IMR-90 (cell line): ENCODE results near the gene BARX1. TPM values are rescaled to one million over a fixed set of nuclear protein-coding genes. Genes with fewer than 3 reads are reported as not detected.

Experiments
- ATAC-seq: fragments of 200-7000 bp; cut with Tn5 transposase; 2 replicates; pipeline ENCODE4 v1.9.1; 2020; ENCODE audit warnings: low read depth, mild to moderate bottlenecking, moderate library complexity
- BruUV-seq: library from RNA; stranded (reverse); fragments of 400-500 nt; replicated peaks from 2 replicates; lab custom pipeline; 2021; lab: Mats Ljungman, UMichigan
- CTCF ChIA-PET: fragments of 300-600 bp; formaldehyde crosslinking; extraction: SDS; loops from one replicate; lab custom pipeline; 2021; ENCODE audit warnings: antibody characterized with exemption; lab: Yijun Ruan, JAX
- POLR2A ChIA-PET: fragments of 300-600 bp; sonication (Branson Sonifier 250); formaldehyde crosslinking; loops from one replicate; lab custom pipeline; 2022; ENCODE audit warnings: antibody characterized with exemption; ENCODE audit not compliant: unreplicated experiment; lab: Charles Lee
- DNase-seq: peaks from one replicate; pipeline ENCODE4 v3.0.0; 2013
- H2AFZ ChIP-seq: replicated peaks from 2 replicates; pipeline ENCODE3; 2013; ENCODE audit warnings: low read length, mild to moderate bottlenecking; ENCODE audit not compliant: poor library complexity
- H2AK5ac ChIP-seq: 2 replicates; pipeline ENCODE4 v1.6.1; 2013; ENCODE audit warnings: low read depth, low read length, inconsistent platforms
- H2AK9ac ChIP-seq: replicated peaks from 2 replicates; pipeline ENCODE3; 2013; ENCODE audit warnings: mild to moderate bottlenecking, low read depth, low read length, moderate library complexity; ENCODE audit not compliant: poor library complexity
- H2BK120ac ChIP-seq: 2 replicates; pipeline ENCODE4 v1.6.1; 2013; ENCODE audit warnings: low read depth, low read length, inconsistent platforms
- H2BK15ac ChIP-seq: 3 replicates; pipeline ENCODE4 v1.6.1; 2013; ENCODE audit warnings: low read depth, low read length, inconsistent platforms
- H2BK20ac ChIP-seq: 2 replicates; pipeline ENCODE4 v1.6.1; 2013; ENCODE audit warnings: low read depth, mild to moderate bottlenecking, inconsistent platforms, low read length, moderate library complexity
- H2BK5ac ChIP-seq: 2 replicates; pipeline ENCODE4 v1.6.1; 2013; ENCODE audit warnings: mild to moderate bottlenecking, low read depth, low read length, inconsistent platforms; ENCODE audit not compliant: poor library complexity, severe bottlenecking
- H3K14ac ChIP-seq: replicated peaks from 2 replicates; pipeline ENCODE4 v1.6.1; 2013; ENCODE audit warnings: low read depth, low read length, inconsistent platforms
- H3K18ac ChIP-seq: 2 replicates; pipeline ENCODE4 v1.6.1; 2013; ENCODE audit warnings: low read depth, low read length, control low read depth
- H3K23ac ChIP-seq: 2 replicates; pipeline ENCODE4 v1.6.1; 2013; ENCODE audit warnings: low read depth, low read length, inconsistent platforms
- H3K27ac ChIP-seq: 2 replicates; pipeline ENCODE4 v1.5.1; 2013; ENCODE audit warnings: mild to moderate bottlenecking, control low read depth, low read length; ENCODE audit not compliant: insufficient read depth
- H3K27me3 ChIP-seq: 2 replicates; pipeline ENCODE4 v1.6.1; 2013; ENCODE audit warnings: low read length; ENCODE audit not compliant: control insufficient read depth, insufficient read depth
- H3K36me3 ChIP-seq: 2 replicates; pipeline ENCODE4 v1.6.1; 2013; ENCODE audit warnings: low read length, mixed read lengths; ENCODE audit not compliant: control insufficient read depth, insufficient read depth
- H3K4ac ChIP-seq: 2 replicates; pipeline ENCODE4 v1.6.1; 2013; ENCODE audit warnings: low read depth, low read length, inconsistent platforms
- H3K4me1 ChIP-seq: 2 replicates; pipeline ENCODE4 v1.6.1; 2013; ENCODE audit warnings: low read length, mixed read lengths; ENCODE audit not compliant: control insufficient read depth, insufficient read depth
- H3K4me2 ChIP-seq: 2 replicates; pipeline ENCODE4 v1.6.1; 2013; ENCODE audit warnings: low read depth, mild to moderate bottlenecking, control low read depth, low read length, moderate library complexity
- H3K4me3 ChIP-seq: 2 replicates; pipeline ENCODE4 v1.5.1; 2013; ENCODE audit warnings: low read depth, mild to moderate bottlenecking, control low read depth, low read length, moderate library complexity; ENCODE audit not compliant: insufficient read depth
- H3K56ac ChIP-seq: 2 replicates; pipeline ENCODE4 v1.6.1; 2013; ENCODE audit warnings: low read length, inconsistent platforms; ENCODE audit not compliant: insufficient read depth; ENCODE audit errors: extremely low read depth
- H3K79me1 ChIP-seq, 2 experiments: 2 replicates each; pipeline ENCODE4 v1.6.1; 2013; ENCODE audit warnings: low read length in 2 of 2, inconsistent platforms in 1 of 2, low read depth in 1 of 2
- H3K9ac ChIP-seq: 2 replicates; pipeline ENCODE4 v1.6.1; 2013; ENCODE audit warnings: low read depth, low read length, control low read depth
- H3K9me1 ChIP-seq: 2 replicates; pipeline ENCODE4 v1.6.1; 2013; ENCODE audit warnings: low read length, inconsistent platforms; ENCODE audit not compliant: insufficient read depth
- H3K9me3 ChIP-seq: 2 replicates; pipeline ENCODE4 v1.6.1; 2013; ENCODE audit warnings: low read length; ENCODE audit not compliant: control insufficient read depth, insufficient read depth
- H4K20me1 ChIP-seq: 2 replicates; pipeline ENCODE4 v1.6.1; 2013; ENCODE audit warnings: low read length, inconsistent platforms; ENCODE audit not compliant: insufficient read depth
- H4K5ac ChIP-seq: 2 replicates; pipeline ENCODE4 v1.6.1; 2013; ENCODE audit warnings: mild to moderate bottlenecking, low read depth, low read length, control low read depth
- H4K8ac ChIP-seq, 2 experiments: 2 replicates each; pipeline ENCODE4 v1.6.1; 2013; ENCODE audit warnings: low read depth in 2 of 2, low read length in 2 of 2, control low read depth in 1 of 2, inconsistent platforms in 1 of 2
- H4K91ac ChIP-seq: 2 replicates; pipeline ENCODE4 v1.6.1; 2013; ENCODE audit warnings: low read depth, low read length, inconsistent platforms; ENCODE audit not compliant: insufficient read depth
- BHLHE40 ChIP-seq: fragments of 150-350 bp; IDR thresholded peaks from 2 replicates; pipeline ENCODE4 v1.6.1; 2016; ENCODE audit warnings: mild to moderate bottlenecking, low read depth, low read length
- CEBPB ChIP-seq: IDR thresholded peaks from 2 replicates; pipeline ENCODE4 v1.6.1; 2012; ENCODE audit warnings: low read depth, low read length, improper control_type of control experiment
- CHD1 ChIP-seq: IDR thresholded peaks from 2 replicates; pipeline ENCODE4 v1.6.1; 2012; ENCODE audit warnings: low read depth, low read length, improper control_type of control experiment
- FOS ChIP-seq: fragments of 150-350 bp; IDR thresholded peaks from 2 replicates; pipeline ENCODE4 v1.6.1; 2016; ENCODE audit warnings: low read depth, low read length
- MAFK ChIP-seq: IDR thresholded peaks from 2 replicates; pipeline ENCODE4 v1.6.1; 2012; ENCODE audit warnings: low read depth, low read length, improper control_type of control experiment
- MAZ ChIP-seq: IDR thresholded peaks from 2 replicates; pipeline ENCODE4 v1.6.1; 2012; ENCODE audit warnings: low read depth, mild to moderate bottlenecking, low read length, improper control_type of control experiment, moderate library complexity, borderline replicate concordance
- MXI1 ChIP-seq: IDR thresholded peaks from 2 replicates; pipeline ENCODE4 v1.6.1; 2012; ENCODE audit warnings: low read depth, mild to moderate bottlenecking, low read length, moderate library complexity, borderline replicate concordance
- NFE2L2 ChIP-seq: fragments of 150-350 bp; IDR thresholded peaks from 2 replicates; pipeline ENCODE4 v1.6.1; 2016; ENCODE audit warnings: low read depth, mild to moderate bottlenecking, low read length
- POLR2A ChIP-seq: IDR thresholded peaks from 2 replicates; pipeline ENCODE4 v1.6.1; 2012; ENCODE audit warnings: mild to moderate bottlenecking, low read depth, low read length
- RAD21 ChIP-seq: IDR thresholded peaks from 2 replicates; pipeline ENCODE4 v1.6.1; 2012; ENCODE audit warnings: low read length, improper control_type of control experiment
- RCOR1 ChIP-seq: IDR thresholded peaks from 2 replicates; pipeline ENCODE4 v1.6.1; 2012; ENCODE audit warnings: mild to moderate bottlenecking, low read length, improper control_type of control experiment; ENCODE audit not compliant: insufficient replicate concordance
- RFX5 ChIP-seq: IDR thresholded peaks from 2 replicates; pipeline ENCODE4 v1.8.0; 2012; ENCODE audit warnings: low read depth, mild to moderate bottlenecking, low read length, moderate library complexity
- SMC3 ChIP-seq: fragments of 150-350 bp; IDR thresholded peaks from 2 replicates; pipeline ENCODE4 v1.6.1; 2016; ENCODE audit warnings: low read depth, mild to moderate bottlenecking, antibody characterized with exemption, low read length, moderate library complexity
- WGBS, 2 experiments: methylation state at CpG; one replicate each; pipeline versions ENCODE4 v1.1.5 to v1.1.7; 2013; ENCODE audit warnings: missing lambda C conversion rate in 2 of 2; ENCODE audit not compliant: insufficient read length in 1 of 2; ENCODE audit errors: extremely low coverage in 2 of 2; 5-methylcytosine and 5-hydroxymethylcytosine counted together
- dilution Hi-C: fragments of 300-500 bp; cut with HindIII; formaldehyde crosslinking; loops from one replicate; pipeline ENCODE4 v1.14.3; 2018; ENCODE audit warnings: low sequenced_read_pairs; ENCODE audit not compliant: unreplicated experiment
- in situ Hi-C: fragments of 300-500 bp; cut with MboI; formaldehyde crosslinking; loops from 3 replicates; pipeline ENCODE4 v1.14.3; 2019; ENCODE audit warnings: low sequenced_read_pairs, inconsistent platforms, mixed read lengths
- intact Hi-C: fragments of 100-400 bp; cut with micrococcal nuclease; formaldehyde crosslinking; loops from 2 replicates; pipeline ENCODE4 v1.10.0; 2022
- polyA plus RNA-seq, 3 experiments: library from polyadenylated mRNA; depleted of rRNA; stranded (reverse); fragments of >200 nt; gene quantifications; 2 replicates each; pipeline ENCODE4 v1.2.3, GENCODE V29; 2012; ENCODE audit warnings: low replicate concordance in 1 of 3
- total RNA-seq: library from RNA; depleted of rRNA; stranded (reverse); fragments of >200 nt; gene quantifications from 2 replicates; pipeline ENCODE4 v1.2.3, GENCODE V29; 2012
- TF ChIP-seq, protein P1 (sequence below): fragments of 150-350 bp; IDR thresholded peaks from 2 replicates; pipeline ENCODE4 v1.6.1; 2016; ENCODE audit warnings: low read depth, mild to moderate bottlenecking, low read length, moderate library complexity, borderline replicate concordance
- TF ChIP-seq, protein P2 (sequence below): fragments of 150-350 bp; IDR thresholded peaks from 2 replicates; pipeline ENCODE4 v1.6.1; 2017; ENCODE audit warnings: mild to moderate bottlenecking, antibody characterized with exemption, low read length, low read depth
- TF ChIP-seq, protein P3 (sequence below): conservative IDR thresholded peaks from 2 replicates; pipeline ENCODE4 v1.5.1; 2012; ENCODE audit warnings: mild to moderate bottlenecking, low read depth, low read length, improper control_type of control experiment

Gene BARX1
- total and polyA plus RNA-seq, 2 of the 4 experiments (the other 2 are of a cell fraction): not detected

DNA sequence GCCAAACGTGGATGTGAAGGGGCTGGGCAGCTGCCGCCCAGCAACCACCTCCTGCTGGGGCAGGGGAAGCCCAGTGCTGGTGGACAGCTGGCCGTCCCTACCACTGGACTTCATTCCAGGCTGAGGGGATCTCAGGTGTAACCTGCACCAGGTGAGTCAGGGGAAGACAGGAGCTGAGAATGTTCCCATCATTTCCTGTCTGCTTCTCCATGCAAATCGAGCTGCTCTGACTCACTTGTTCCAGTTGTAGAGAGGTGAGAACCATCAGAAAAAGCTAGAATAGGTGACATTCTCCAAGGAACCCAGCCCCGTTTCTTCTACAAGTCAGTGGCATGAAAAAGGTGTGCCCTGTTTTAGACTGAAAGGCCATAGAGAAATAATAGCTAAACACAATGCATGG lies 21.8 kb upstream of the BARX1 start:
- BruUV-seq: no TSS peak
- Histone ChIP-seq H2BK15ac (no peak overlapping the region), H2BK120ac (no peak overlapping the region), H3K4me2 (no peak overlapping the region), H2BK20ac (no peak overlapping the region), H2AK9ac (no peak overlapping the region), H3K9me3 (no peaks in the 10 kb centered on the region), H4K91ac (no peak overlapping the region), H2AFZ (no peak overlapping the region), H3K4ac (no peak overlapping the region), H3K23ac (no peak overlapping the region), H4K20me1 (no peaks in the 10 kb centered on the region), H3K56ac (no peak overlapping the region), H3K27me3 (peaks cover 12% of the 10 kb centered on the region), H3K18ac (no peak overlapping the region), H2BK5ac (no peak overlapping the region), H3K4me1 (no peaks in the 10 kb centered on the region), H3K14ac (no peak overlapping the region), H3K27ac (no peak overlapping the region), H4K8ac (no peak overlapping the region), H4K5ac (no peak overlapping the region), H3K9me1 (no peaks in the 10 kb centered on the region), H3K4me3 (no peak overlapping the region), H3K79me1 (no peaks in the 10 kb centered on the region), H3K36me3 (no peaks in the 10 kb centered on the region), H3K9ac (no peak overlapping the region), H2AK5ac (no peak overlapping the region)
- intact Hi-C loops (no loop called here), in situ Hi-C loops (no loop called here), dilution Hi-C loops (no loop called here)
- no CpG with 5 or more reads among the region's 5 CpGs for WGBS, 2 experiments
- ATAC-seq (no peak), DNase-seq (no peak)
- no peak for TF ChIP-seq RAD21
- no peak for TF ChIP-seq RCOR1
- TF ChIP-seq CEBPB: no peak
- TF ChIP-seq, protein P1, sequence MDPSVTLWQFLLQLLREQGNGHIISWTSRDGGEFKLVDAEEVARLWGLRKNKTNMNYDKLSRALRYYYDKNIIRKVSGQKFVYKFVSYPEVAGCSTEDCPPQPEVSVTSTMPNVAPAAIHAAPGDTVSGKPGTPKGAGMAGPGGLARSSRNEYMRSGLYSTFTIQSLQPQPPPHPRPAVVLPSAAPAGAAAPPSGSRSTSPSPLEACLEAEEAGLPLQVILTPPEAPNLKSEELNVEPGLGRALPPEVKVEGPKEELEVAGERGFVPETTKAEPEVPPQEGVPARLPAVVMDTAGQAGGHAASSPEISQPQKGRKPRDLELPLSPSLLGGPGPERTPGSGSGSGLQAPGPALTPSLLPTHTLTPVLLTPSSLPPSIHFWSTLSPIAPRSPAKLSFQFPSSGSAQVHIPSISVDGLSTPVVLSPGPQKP: no peak
- no peak for TF ChIP-seq SMC3
- no peak for TF ChIP-seq MAZ
- TF ChIP-seq, protein P2, sequence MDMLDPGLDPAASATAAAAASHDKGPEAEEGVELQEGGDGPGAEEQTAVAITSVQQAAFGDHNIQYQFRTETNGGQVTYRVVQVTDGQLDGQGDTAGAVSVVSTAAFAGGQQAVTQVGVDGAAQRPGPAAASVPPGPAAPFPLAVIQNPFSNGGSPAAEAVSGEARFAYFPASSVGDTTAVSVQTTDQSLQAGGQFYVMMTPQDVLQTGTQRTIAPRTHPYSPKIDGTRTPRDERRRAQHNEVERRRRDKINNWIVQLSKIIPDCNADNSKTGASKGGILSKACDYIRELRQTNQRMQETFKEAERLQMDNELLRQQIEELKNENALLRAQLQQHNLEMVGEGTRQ: no peak
- no peak for TF ChIP-seq NFE2L2
- no peak for TF ChIP-seq MAFK
- no peak for TF ChIP-seq RFX5
- no peak for TF ChIP-seq POLR2A
- TF ChIP-seq FOS: no peak
- TF ChIP-seq, protein P3, sequence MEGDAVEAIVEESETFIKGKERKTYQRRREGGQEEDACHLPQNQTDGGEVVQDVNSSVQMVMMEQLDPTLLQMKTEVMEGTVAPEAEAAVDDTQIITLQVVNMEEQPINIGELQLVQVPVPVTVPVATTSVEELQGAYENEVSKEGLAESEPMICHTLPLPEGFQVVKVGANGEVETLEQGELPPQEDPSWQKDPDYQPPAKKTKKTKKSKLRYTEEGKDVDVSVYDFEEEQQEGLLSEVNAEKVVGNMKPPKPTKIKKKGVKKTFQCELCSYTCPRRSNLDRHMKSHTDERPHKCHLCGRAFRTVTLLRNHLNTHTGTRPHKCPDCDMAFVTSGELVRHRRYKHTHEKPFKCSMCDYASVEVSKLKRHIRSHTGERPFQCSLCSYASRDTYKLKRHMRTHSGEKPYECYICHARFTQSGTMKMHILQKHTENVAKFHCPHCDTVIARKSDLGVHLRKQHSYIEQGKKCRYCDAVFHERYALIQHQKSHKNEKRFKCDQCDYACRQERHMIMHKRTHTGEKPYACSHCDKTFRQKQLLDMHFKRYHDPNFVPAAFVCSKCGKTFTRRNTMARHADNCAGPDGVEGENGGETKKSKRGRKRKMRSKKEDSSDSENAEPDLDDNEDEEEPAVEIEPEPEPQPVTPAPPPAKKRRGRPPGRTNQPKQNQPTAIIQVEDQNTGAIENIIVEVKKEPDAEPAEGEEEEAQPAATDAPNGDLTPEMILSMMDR: no peak
- no peak for TF ChIP-seq CHD1
- TF ChIP-seq BHLHE40: no peak
- TF ChIP-seq MXI1: no peak
- ChIA-PET POLR2A (no interaction called here), CTCF (no interaction called here)
